CD14-positive monocyte (primary cell): Measurements from ENCODE around the gene NLGN1. TPM values are rescaled to one million over a fixed set of nuclear protein-coding genes. Genes with fewer than 3 reads are reported as not detected.

Source experiments
- DNase-seq, 3 donors: peaks; one replicate each; pipeline ENCODE4 v3.0.0-alpha.2; 2011 to 2022
- H2AFZ ChIP-seq: 2 replicates; pipeline ENCODE4 v1.6.0; 2012; ENCODE audit warnings: mild to moderate bottlenecking, low read depth, low read length, inconsistent platforms; ENCODE audit not compliant: insufficient read depth, poor library complexity, severe bottlenecking
- H3K27ac ChIP-seq, 2 donors: 1 replicate in 1 of 2; 2 replicates in 1 of 2; pipeline ENCODE4 v1.5.1; 2012 to 2013; ENCODE audit warnings: low read length in 2 of 2, control low read depth in 1 of 2, inconsistent platforms in 1 of 2, low read depth in 1 of 2, mild to moderate bottlenecking in 1 of 2
- H3K27me3 ChIP-seq, 2 donors: one replicate each; pipeline versions ENCODE4 v1.6.0 to v1.6.1; 2011 to 2013; ENCODE audit warnings: low read length in 2 of 2; ENCODE audit not compliant: control insufficient read depth in 2 of 2, insufficient read depth in 2 of 2
- H3K36me3 ChIP-seq, 2 donors: replicated peaks in 1 of 2; 1 replicate in 1 of 2; 2 replicates in 1 of 2; pipeline versions ENCODE4 v1.5.1 to v1.6.1; 2012 to 2013; ENCODE audit warnings: low read length in 2 of 2, control low read depth in 1 of 2, inconsistent platforms in 1 of 2, mild to moderate bottlenecking in 1 of 2; ENCODE audit not compliant: insufficient read depth in 2 of 2, control insufficient read depth in 1 of 2
- H3K4me1 ChIP-seq, 2 donors: 1 replicate in 1 of 2; 2 replicates in 1 of 2; pipeline versions ENCODE4 v1.5.1 to v1.6.1; 2012 to 2013; ENCODE audit warnings: low read length in 2 of 2, control low read depth in 1 of 2, inconsistent platforms in 1 of 2, mild to moderate bottlenecking in 1 of 2, moderate library complexity in 1 of 2; ENCODE audit not compliant: insufficient read depth in 2 of 2, control insufficient read depth in 1 of 2
- H3K4me2 ChIP-seq: replicated peaks from 2 replicates; pipeline ENCODE3; 2012; ENCODE audit warnings: low read length, moderate library complexity, mild to moderate bottlenecking; ENCODE audit not compliant: poor library complexity, severe bottlenecking; ENCODE audit errors: extremely low read depth
- H3K4me3 ChIP-seq, 3 experiments: fragments of 200-600 bp in 1 of 3; sonication (generic) in 1 of 3; replicated peaks in 1 of 3; 1 replicate in 2 of 3; 2 replicates in 1 of 3; pipeline ENCODE4 v1.5.1; 2011 to 2013; ENCODE audit warnings: low read length in 3 of 3, mild to moderate bottlenecking in 3 of 3, control low read depth in 2 of 3, low read depth in 2 of 3, inconsistent platforms in 1 of 3, moderate library complexity in 1 of 3
- H3K79me2 ChIP-seq: 2 replicates; pipeline ENCODE4 v1.6.0; 2012; ENCODE audit warnings: mild to moderate bottlenecking, control low read depth, inconsistent platforms, low read length, moderate library complexity; ENCODE audit not compliant: insufficient read depth
- H3K9ac ChIP-seq: 2 replicates; pipeline ENCODE4 v1.6.0; 2017; ENCODE audit warnings: low read length, mild to moderate bottlenecking; ENCODE audit not compliant: insufficient read depth, poor library complexity, severe bottlenecking
- H3K9me3 ChIP-seq, 2 donors: replicated peaks in 1 of 2; 1 replicate in 1 of 2; 2 replicates in 1 of 2; pipeline versions ENCODE4 v1.5.1 to v1.6.1; 2012 to 2013; ENCODE audit warnings: low read length in 2 of 2, control low read depth in 1 of 2; ENCODE audit not compliant: control insufficient read depth in 1 of 2, insufficient read depth in 1 of 2
- H4K20me1 ChIP-seq: 2 replicates; pipeline ENCODE4 v1.6.0; 2012; ENCODE audit warnings: mild to moderate bottlenecking, low read length, control low read depth, moderate library complexity; ENCODE audit not compliant: insufficient read depth
- H3K27ac Mint-ChIP-seq, 7 donors: one replicate each; pipeline ENCODE4 v1.8.0; 2020; ENCODE audit warnings: mild to moderate bottlenecking in 7 of 7, mixed read lengths in 7 of 7, moderate library complexity in 6 of 7, inconsistent platforms in 2 of 7
- H3K27me3 Mint-ChIP-seq, 3 donors: one replicate each; pipeline ENCODE4 v1.8.0; 2021 to 2022; ENCODE audit warnings: low read depth in 3 of 3, mild to moderate bottlenecking in 3 of 3, mixed read lengths in 3 of 3, moderate library complexity in 3 of 3, inconsistent platforms in 1 of 3
- H3K36me3 Mint-ChIP-seq, 2 donors: one replicate each; pipeline ENCODE4 v1.8.0; 2020; ENCODE audit warnings: mixed read lengths in 2 of 2, inconsistent platforms in 1 of 2, mild to moderate bottlenecking in 1 of 2
- H3K4me1 Mint-ChIP-seq: one replicate; pipeline ENCODE4 v1.8.0; 2020; ENCODE audit warnings: mild to moderate bottlenecking, mixed read lengths
- H3K4me3 Mint-ChIP-seq, 2 donors: one replicate each; pipeline ENCODE4 v1.8.0; 2020; ENCODE audit warnings: mild to moderate bottlenecking in 2 of 2, mixed read lengths in 2 of 2, moderate library complexity in 1 of 2
- H3K9me3 Mint-ChIP-seq, 7 donors: one replicate each; pipeline ENCODE4 v1.8.0; 2020 to 2022; ENCODE audit warnings: mixed read lengths in 7 of 7, mild to moderate bottlenecking in 6 of 7, moderate library complexity in 6 of 7, inconsistent platforms in 2 of 7
- WGBS: methylation state at CpG from one replicate; pipeline ENCODE4 v1.1.5; 2013; ENCODE audit warnings: missing lambda C conversion rate; ENCODE audit not compliant: insufficient coverage; 5-methylcytosine and 5-hydroxymethylcytosine counted together
- intact Hi-C, 2 donors: fragments of 100-400 bp; cut with micrococcal nuclease; formaldehyde crosslinking; loops; one replicate each; pipeline versions ENCODE4 v1.15.0 to v1.15.1; 2023
- polyA plus RNA-seq, 3 donors: library from polyadenylated mRNA; depleted of rRNA in 1 of 3; unstranded in 2 of 3; stranded (reverse) in 1 of 3; fragments of 300-500 nt in 2 of 3; fragments of >200 nt in 1 of 3; fragmentation: Illumina TruSeq in 2 of 3; gene quantifications; 1 replicate in 2 of 3; 2 replicates in 1 of 3; pipeline ENCODE4 v1.2.3, GENCODE V29; 2012 to 2021
- TF ChIP-seq, protein P1 (sequence below): fragments of 200-600 bp; IDR thresholded peaks from one replicate; pipeline ENCODE4 v1.8.0; 2022; ENCODE audit warnings: antibody characterized with exemption, mild to moderate bottlenecking

NLGN1 gene
- polyA plus RNA-seq, 3 donors, result not detected

GRCh38 chr3:173826416-173826815 is 428.9 kb downstream of the NLGN1 start:
- no peak overlapping the region for H3K4me2 ChIP-seq
- peaks cover 0 to 3% (median 2%) of the 10 kb centered on the region in 7 donors for H3K9me3 Mint-ChIP-seq
- no peaks in the 10 kb centered on the region for H3K36me3 ChIP-seq
- no peak overlapping the region for H3K9ac ChIP-seq
- H3K9me3 ChIP-seq, result no peaks in the 10 kb centered on the region
- no peaks in the 10 kb centered on the region for H3K27me3 ChIP-seq
- WGBS, result 100% methylated on average over 1 of the region's 6 CpGs
- H3K79me2 ChIP-seq, result no peaks in the 10 kb centered on the region
- H3K4me1 ChIP-seq, result no peaks in the 10 kb centered on the region
- H3K36me3 Mint-ChIP-seq, result no peaks in the 10 kb centered on the region
- H3K27ac Mint-ChIP-seq, result no peak overlapping the region
- no peaks in the 10 kb centered on the region for H4K20me1 ChIP-seq
- intact Hi-C loops, result no loop called here
- H3K4me3 Mint-ChIP-seq, result no peak overlapping the region
- H3K4me1 Mint-ChIP-seq, result no peaks in the 10 kb centered on the region
- no peaks in the 10 kb centered on the region for H3K27me3 Mint-ChIP-seq
- H3K27ac ChIP-seq, result no peak overlapping the region
- H3K4me3 ChIP-seq, result no peak overlapping the region
- DNase-seq, result no peak
- H2AFZ ChIP-seq, result no peak overlapping the region
- TF ChIP-seq, protein P1, sequence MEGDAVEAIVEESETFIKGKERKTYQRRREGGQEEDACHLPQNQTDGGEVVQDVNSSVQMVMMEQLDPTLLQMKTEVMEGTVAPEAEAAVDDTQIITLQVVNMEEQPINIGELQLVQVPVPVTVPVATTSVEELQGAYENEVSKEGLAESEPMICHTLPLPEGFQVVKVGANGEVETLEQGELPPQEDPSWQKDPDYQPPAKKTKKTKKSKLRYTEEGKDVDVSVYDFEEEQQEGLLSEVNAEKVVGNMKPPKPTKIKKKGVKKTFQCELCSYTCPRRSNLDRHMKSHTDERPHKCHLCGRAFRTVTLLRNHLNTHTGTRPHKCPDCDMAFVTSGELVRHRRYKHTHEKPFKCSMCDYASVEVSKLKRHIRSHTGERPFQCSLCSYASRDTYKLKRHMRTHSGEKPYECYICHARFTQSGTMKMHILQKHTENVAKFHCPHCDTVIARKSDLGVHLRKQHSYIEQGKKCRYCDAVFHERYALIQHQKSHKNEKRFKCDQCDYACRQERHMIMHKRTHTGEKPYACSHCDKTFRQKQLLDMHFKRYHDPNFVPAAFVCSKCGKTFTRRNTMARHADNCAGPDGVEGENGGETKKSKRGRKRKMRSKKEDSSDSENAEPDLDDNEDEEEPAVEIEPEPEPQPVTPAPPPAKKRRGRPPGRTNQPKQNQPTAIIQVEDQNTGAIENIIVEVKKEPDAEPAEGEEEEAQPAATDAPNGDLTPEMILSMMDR, result no peak

DNA sequence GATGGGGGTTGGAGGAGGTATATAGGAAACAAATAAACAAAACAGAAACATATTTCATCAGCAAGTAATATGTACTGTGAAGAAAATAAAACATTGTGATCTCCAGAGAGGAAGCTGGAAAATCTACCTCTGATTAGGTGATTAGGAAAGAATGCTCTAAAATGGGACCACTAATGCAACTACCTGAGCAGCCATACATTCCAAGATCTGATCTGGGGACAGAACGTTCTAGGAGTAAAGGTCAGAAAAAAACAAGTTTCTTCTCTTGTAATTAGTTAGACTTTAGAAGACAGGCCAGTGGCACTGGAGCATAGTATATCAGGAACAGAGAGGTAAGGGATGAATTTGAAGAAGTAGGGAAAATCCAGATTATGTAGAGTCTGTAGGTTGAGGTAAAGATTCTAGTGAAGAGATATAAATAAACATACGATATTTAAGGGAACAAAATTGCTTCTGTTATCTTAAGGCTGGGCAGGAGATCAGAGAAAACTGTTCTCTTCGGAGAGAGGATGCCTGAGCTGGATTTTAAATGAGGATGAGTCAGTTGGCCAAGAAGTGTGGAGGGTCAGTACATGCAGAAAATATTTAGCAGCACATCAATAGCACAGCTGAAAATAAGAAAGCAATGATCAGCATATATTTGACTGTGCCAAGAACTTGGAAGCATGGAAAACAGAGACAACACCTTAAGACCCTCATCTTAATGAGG is 429.5 kb downstream of the NLGN1 start:
- no peak overlapping the region for H3K27ac Mint-ChIP-seq

More for the DNA sequence above, 429.5 kb downstream of the NLGN1 start:
- Histone ChIP-seq H3K36me3 (no peaks in the 10 kb centered on the region), H2AFZ (no peak overlapping the region), H3K27me3 (no peaks in the 10 kb centered on the region), H3K9ac (no peak overlapping the region), H4K20me1 (no peaks in the 10 kb centered on the region), H3K4me3 (no peak overlapping the region), H3K9me3 (no peaks in the 10 kb centered on the region), H3K4me1 (no peaks in the 10 kb centered on the region), H3K79me2 (no peaks in the 10 kb centered on the region), H3K27ac (no peak overlapping the region), H3K4me2 (no peak overlapping the region)
- WGBS, result 100% methylated on average over 1 of the region's 3 CpGs
- DNase-seq, result no peak
- H3K27me3 Mint-ChIP-seq, result no peaks in the 10 kb centered on the region
- no peaks in the 10 kb centered on the region for H3K36me3 Mint-ChIP-seq
- H3K4me1 Mint-ChIP-seq, result no peaks in the 10 kb centered on the region
- TF ChIP-seq, protein P1, result no peak
- intact Hi-C loops, result no loop called here
- H3K4me3 Mint-ChIP-seq, result no peak overlapping the region
- peaks cover 0 to 3% (median 2%) of the 10 kb centered on the region in 7 donors for H3K9me3 Mint-ChIP-seq
